Measurements from ENCODE around the gene BATF. TPM values are rescaled to one million over a fixed set of nuclear protein-coding genes. Genes with fewer than 3 reads are reported as not detected.
A peak's percentile ranks its signal among the peaks of the same experiment; 100 is the strongest.

BATF gene
- total RNA-seq, 3 donors from 2014 or later: 1.7 to 3.0 (median 2.3) TPM

GRCh38 chr14:75535164-75535898 lies 13.1 kb downstream of the BATF start:
- Histone ChIP-seq H3K9me3 (no peaks in the 10 kb centered on the region), H3K4me1 (ENCODE audit: low read depth) (peaks cover 4% of the 10 kb centered on the region), H3K36me3 (ENCODE audit: low read depth) (no peaks in the 10 kb centered on the region), H3K4me3 (no peak overlapping the region)
- ATAC-seq (no peak), DNase-seq (no peak)
- intact Hi-C loops (cut with DNase I, micrococcal nuclease): no loop called here
- TF ChIP-seq, protein P1, sequence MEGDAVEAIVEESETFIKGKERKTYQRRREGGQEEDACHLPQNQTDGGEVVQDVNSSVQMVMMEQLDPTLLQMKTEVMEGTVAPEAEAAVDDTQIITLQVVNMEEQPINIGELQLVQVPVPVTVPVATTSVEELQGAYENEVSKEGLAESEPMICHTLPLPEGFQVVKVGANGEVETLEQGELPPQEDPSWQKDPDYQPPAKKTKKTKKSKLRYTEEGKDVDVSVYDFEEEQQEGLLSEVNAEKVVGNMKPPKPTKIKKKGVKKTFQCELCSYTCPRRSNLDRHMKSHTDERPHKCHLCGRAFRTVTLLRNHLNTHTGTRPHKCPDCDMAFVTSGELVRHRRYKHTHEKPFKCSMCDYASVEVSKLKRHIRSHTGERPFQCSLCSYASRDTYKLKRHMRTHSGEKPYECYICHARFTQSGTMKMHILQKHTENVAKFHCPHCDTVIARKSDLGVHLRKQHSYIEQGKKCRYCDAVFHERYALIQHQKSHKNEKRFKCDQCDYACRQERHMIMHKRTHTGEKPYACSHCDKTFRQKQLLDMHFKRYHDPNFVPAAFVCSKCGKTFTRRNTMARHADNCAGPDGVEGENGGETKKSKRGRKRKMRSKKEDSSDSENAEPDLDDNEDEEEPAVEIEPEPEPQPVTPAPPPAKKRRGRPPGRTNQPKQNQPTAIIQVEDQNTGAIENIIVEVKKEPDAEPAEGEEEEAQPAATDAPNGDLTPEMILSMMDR (IDR thresholded peaks at IDR 0.05): no peak

DNA sequence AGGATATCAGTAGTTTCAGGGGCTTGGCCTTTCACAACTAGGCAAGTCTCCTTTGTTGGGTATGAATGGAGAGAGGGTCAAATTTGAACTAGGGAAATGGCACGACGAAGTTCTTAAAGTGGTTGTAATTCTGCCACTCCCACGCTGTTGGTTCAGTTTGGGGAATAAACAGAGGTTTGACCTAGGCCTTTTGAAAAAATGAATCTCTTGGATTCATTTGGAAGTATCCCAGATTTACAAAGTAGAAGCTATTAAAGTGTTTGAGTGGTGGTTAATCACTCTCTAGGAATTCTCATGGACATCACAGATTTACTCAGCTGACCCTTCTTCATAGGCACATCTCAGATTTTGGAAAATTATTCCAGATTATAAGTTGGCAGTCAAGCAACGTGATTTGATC lies 14.8 kb downstream of the BATF start:
- TF ChIP-seq, protein P1 (IDR thresholded peaks at IDR 0.05): no peak
- H3K36me3 ChIP-seq (ENCODE audit: low read depth): no peaks in the 10 kb centered on the region
- intact Hi-C loops (cut with DNase I, micrococcal nuclease): no loop called here
- no peak for DNase-seq
- no peaks in the 10 kb centered on the region for H3K9me3 ChIP-seq
- H3K4me1 ChIP-seq (ENCODE audit: low read depth): peaks cover 4% of the 10 kb centered on the region
- no peak for ATAC-seq
- no peak overlapping the region for H3K4me3 ChIP-seq

DNA sequence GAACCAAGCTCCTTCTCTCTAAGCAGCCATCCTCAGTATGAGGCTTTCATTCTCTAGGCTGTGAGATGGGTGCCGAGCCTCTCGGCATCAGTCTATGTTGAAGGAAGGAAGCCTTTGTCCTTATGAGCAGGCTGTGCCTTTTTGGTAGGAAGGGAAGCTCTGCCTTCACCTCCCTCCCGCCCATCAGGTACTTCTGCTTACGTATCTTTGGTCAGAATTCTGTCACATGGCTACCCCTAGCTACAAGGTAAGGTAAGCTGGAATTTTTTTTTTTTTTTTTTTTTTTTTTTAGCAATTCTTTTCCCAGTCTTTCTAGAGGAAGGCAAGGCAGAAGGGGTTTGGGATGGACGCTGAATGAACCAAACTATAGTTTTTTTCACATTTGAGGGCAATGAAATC lies 16.9 kb downstream of the BATF start:
- intact Hi-C loops (cut with DNase I, micrococcal nuclease): no loop called here
- TF ChIP-seq, protein P1 (IDR thresholded peaks at IDR 0.05): no peak
- DNase-seq: no peak

DNA sequence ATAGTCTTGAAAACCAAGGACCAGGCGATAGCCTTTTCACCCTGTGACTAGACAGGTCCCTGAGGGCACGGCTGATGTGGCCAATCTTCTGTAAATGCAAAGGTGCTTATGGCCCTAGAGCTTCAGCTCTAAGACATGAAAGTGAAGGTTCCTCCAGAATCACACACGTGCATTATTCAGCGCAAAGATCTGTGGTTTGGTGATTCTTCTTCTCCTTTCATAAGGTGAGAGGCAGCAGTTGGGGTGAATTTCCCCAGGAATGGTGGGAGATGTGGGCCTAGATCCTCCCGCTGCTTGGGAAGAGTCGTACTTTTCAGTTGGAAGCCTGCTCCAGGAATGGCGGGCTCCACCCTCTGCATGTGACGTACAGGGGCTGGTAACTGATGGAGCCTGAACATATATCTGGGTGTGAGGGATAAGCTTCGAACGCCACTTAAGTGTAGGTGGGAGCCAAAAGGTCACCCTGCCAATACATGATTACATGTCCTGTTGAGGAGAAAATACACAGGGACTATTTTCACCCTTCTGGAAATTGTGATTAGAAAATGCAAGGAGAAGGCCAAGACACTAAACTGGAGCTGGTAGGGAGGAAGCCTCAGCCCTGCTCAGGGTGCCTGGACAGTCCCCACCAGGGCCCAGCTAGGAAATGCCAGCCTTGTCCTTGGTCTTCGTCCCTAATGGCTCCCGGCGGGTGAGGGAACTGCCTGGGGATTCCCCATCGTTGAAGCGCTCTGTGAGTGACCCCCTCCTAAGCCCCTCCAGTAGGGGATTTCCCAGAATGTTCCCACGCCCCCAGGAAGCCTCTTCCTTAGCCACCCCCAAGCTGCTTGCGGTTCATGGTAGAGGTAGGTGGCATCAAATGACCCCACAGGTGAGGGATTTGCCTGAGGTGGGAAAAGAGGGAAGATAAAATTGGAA lies 17.6 kb downstream of the BATF start:
- intact Hi-C loops (cut with DNase I, micrococcal nuclease): no loop called here
- DNase-seq (no peak), ATAC-seq (peak; percentile 13)
- TF ChIP-seq, protein P1 (IDR thresholded peaks at IDR 0.05): no peak
- peaks cover 4% of the 10 kb centered on the region for H3K4me1 ChIP-seq (ENCODE audit: low read depth)
- H3K9me3 ChIP-seq: no peaks in the 10 kb centered on the region
- no peaks in the 10 kb centered on the region for H3K36me3 ChIP-seq (ENCODE audit: low read depth)
- H3K4me3 ChIP-seq: no peak overlapping the region

More for the DNA sequence above, 16.9 kb downstream of the BATF start:
- Histone ChIP-seq H3K4me3 (no peak overlapping the region), H3K4me1 (ENCODE audit: low read depth) (peaks cover 4% of the 10 kb centered on the region), H3K36me3 (ENCODE audit: low read depth) (no peaks in the 10 kb centered on the region), H3K9me3 (no peaks in the 10 kb centered on the region)
- no peak for ATAC-seq

DNA sequence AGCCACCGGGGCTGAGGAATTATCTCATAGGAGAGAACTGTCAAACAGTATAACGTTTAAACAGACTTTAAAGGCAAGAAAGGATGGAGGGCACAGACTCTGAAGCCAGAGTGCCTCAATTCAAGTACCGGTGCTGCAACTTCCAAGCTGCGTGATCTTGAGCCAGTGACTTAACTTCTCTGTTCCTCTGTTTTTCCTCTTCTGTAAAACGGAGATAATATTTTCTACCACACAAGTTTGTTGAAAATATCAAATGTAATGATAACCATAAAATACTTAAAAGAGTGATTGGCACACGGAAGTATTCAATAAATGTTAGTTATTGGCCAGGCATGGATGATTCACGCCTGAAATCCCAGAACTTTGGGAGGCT lies 18.2 kb downstream of the BATF start:
- Histone ChIP-seq H3K4me1 (ENCODE audit: low read depth) (peaks cover 4% of the 10 kb centered on the region), H3K9me3 (no peaks in the 10 kb centered on the region), H3K36me3 (ENCODE audit: low read depth) (no peaks in the 10 kb centered on the region), H3K4me3 (no peak overlapping the region)
- TF ChIP-seq, protein P1 (IDR thresholded peaks at IDR 0.05): no peak
- ATAC-seq: no peak
- no peak for DNase-seq
- intact Hi-C loops (cut with DNase I, micrococcal nuclease): no loop called here
